Mammary epithelial cell (primary cell): Measurements from ENCODE around the gene DMWD.

Source experiments
- CTCF ChIP-seq, 2 donors: IDR thresholded peaks in 1 of 2; conservative IDR thresholded peaks in 1 of 2; 2 replicates each; pipeline ENCODE4 v1.5.1; 2011 to 2012; ENCODE audit warnings: inconsistent platforms in 2 of 2, low read length in 2 of 2, mild to moderate bottlenecking in 2 of 2, control low read depth in 1 of 2, low read depth in 1 of 2; ENCODE audit not compliant: insufficient read depth in 1 of 2; ENCODE audit errors: extremely low read depth in 1 of 2
- EZH2 ChIP-seq: IDR thresholded peaks from 2 replicates; pipeline ENCODE4 v1.6.1; 2012; ENCODE audit warnings: low read length, inconsistent platforms, borderline replicate concordance

GRCh38 chr19:45762870-45763631, 29.6 kb downstream of the DMWD start:
- no peak for TF ChIP-seq EZH2
- TF ChIP-seq CTCF (conservative IDR thresholded peaks at IDR 0.05 in 1 of 2, IDR thresholded peaks at IDR 0.05 in 1 of 2; ENCODE audit: extremely low read depth in 1 of 2, insufficient read depth in 1 of 2, low read depth in 1 of 2, low read length in 2 of 2): no peak
